GM21786 (cell line): ENCODE results near the gene DZIP3.
"Not testable (repeated sequence)": the region's sequence is repeated elsewhere in the genome, so short reads cannot be mapped to it uniquely, and the experiment has no call there.

Experiments used
- ATAC-seq: cut with Tn5 transposase; IDR thresholded peaks from one replicate; pipeline ENCODE4 v1.9.1; 2021; ENCODE audit not compliant: unreplicated experiment

Gene DZIP3

GRCh38 chr3:108599677-108600409, 10.3 kb downstream of the DZIP3 start:
- ATAC-seq, result no peak

- peak; percentile 74 for ATAC-seq
Observed at GRCh38 chr3:108602249-108602934, 12.9 kb downstream of the DZIP3 start.

- ATAC-seq, result no peak
Observed at GRCh38 chr3:108602935-108603294, 13.4 kb downstream of the DZIP3 start.

GRCh38 chr3:108603691-108604090, 14.2 kb downstream of the DZIP3 start:
- no peak for ATAC-seq

GRCh38 chr3:108605028-108605427, 15.5 kb downstream of the DZIP3 start:
- ATAC-seq, result no peak

GRCh38 chr3:108605491-108605890, 16.0 kb downstream of the DZIP3 start:
- ATAC-seq, result no peak

- ATAC-seq, result no peak
Observed at GRCh38 chr3:108608750-108609149, 19.2 kb downstream of the DZIP3 start.

- ATAC-seq, result no peak
Observed at GRCh38 chr3:108610651-108611050, 21.1 kb downstream of the DZIP3 start.

GRCh38 chr3:108616090-108616489, 26.6 kb downstream of the DZIP3 start:
- ATAC-seq, result not testable (repeated sequence)

GRCh38 chr3:108620250-108620649, 30.7 kb downstream of the DZIP3 start:
- ATAC-seq, result no peak

GRCh38 chr3:108623504-108623903, 34.0 kb downstream of the DZIP3 start:
- ATAC-seq, result no peak

GRCh38 chr3:108629974-108630373, 40.5 kb downstream of the DZIP3 start:
- ATAC-seq, result no peak

- ATAC-seq, result no peak
Observed at GRCh38 chr3:108642526-108642925, 53.0 kb downstream of the DZIP3 start.

GRCh38 chr3:108645364-108645763, 55.8 kb downstream of the DZIP3 start:
- no peak for ATAC-seq

GRCh38 chr3:108655664-108656063, 66.1 kb downstream of the DZIP3 start:
- ATAC-seq, result not testable (repeated sequence)

GRCh38 chr3:108661699-108662098, 72.2 kb downstream of the DZIP3 start:
- no peak for ATAC-seq

- peak; percentile 71 for ATAC-seq
Observed at GRCh38 chr3:108662142-108662738, 72.7 kb downstream of the DZIP3 start.

GRCh38 chr3:108664266-108664665, 74.7 kb downstream of the DZIP3 start:
- no peak for ATAC-seq

- ATAC-seq, result no peak
Observed at GRCh38 chr3:108667312-108667711, 77.8 kb downstream of the DZIP3 start.

GRCh38 chr3:108669208-108669607, 79.7 kb downstream of the DZIP3 start:
- ATAC-seq, result no peak

- ATAC-seq, result no peak
Observed at GRCh38 chr3:108672701-108673100, 83.2 kb downstream of the DZIP3 start.

GRCh38 chr3:108673988-108674661, 84.6 kb downstream of the DZIP3 start:
- ATAC-seq, result no peak
